T-helper 22 cell (primary cell): ENCODE measurements around the gene SNAP29.
"Not testable (repeated sequence)": the region's sequence is repeated elsewhere in the genome, so short reads cannot be mapped to it uniquely, and the experiment has no call there.

Experiments used
- DNase-seq: peaks from one replicate; pipeline ENCODE4 v3.0.0-alpha.2; 2020; ENCODE audit warnings: low read depth

The SNAP29 gene

DNA sequence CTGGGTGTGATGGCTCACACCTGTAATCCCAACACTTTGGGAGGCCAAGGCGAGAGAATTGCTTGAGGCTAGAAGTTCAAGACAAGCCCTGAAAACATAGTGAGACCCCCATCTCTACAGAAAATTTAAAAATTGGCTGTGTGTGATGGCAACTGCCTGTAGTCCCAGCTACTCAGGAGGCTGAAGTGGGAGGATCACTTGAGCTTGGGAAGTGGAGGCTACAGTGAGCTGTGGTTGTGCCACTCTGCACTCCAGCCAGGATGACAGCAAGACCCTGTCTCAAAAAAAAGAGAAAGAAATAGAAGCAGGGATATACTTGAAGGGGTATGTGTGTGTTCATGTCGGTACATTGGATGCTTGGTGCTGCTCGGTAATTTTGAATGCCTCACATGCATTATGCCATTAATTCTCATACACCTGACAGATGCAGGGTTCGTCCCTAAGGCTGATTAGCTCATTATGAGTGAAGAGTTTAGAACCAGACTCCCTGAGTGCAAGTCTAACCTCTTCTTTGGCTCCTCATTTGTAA is 72.4 kb downstream of the SNAP29 start:
- DNase-seq, result no peak

GRCh38 chr22:20933910-20934309 is 75.1 kb downstream of the SNAP29 start:
- no peak for DNase-seq

GRCh38 chr22:20935049-20935448 is 76.2 kb downstream of the SNAP29 start:
- not testable (repeated sequence) for DNase-seq

- not testable (repeated sequence) for DNase-seq
These were observed 77.2 kb downstream of the SNAP29 start for GRCh38 chr22:20935780-20936539.

GRCh38 chr22:20937031-20937793 is 78.4 kb downstream of the SNAP29 start:
- DNase-seq, result no peak

GRCh38 chr22:20937794-20938671 is 79.2 kb downstream of the SNAP29 start:
- DNase-seq, result no peak

DNA sequence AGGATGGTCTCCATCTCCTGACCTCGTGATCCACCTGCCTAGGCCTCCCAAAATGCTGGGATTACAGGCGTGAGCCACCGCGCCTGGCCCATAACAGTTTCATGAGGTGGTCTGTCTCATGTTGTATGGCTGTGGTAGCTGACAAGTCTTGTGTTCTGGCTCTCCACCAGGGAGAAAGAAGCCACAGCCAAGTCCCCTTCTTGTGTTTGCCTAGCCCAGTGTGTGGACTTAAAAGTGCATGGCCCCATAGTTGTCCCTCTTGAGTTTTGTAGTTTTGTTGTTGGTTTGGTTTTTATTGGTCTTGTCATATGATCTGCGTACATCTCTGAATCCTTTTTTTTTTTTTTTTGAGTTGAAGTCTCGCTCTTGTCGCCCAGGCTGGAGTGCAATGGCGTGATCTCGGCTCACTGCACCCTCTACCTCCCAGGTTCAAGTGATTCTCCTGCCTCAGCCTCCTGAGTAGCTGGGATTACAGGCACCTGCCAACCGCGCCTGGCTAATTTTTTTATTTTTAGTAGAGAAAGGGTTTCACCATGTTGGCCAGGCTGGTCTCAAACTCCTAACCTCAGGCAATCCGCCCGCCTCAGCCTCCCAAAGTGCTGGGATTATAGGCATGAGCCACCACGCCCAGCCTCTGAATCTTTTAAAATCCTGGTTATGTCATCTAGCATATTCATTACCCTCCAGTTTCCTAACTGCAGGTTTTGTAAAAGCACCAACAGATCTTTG is 80.8 kb downstream of the SNAP29 start:
- not testable (repeated sequence) for DNase-seq

DNA sequence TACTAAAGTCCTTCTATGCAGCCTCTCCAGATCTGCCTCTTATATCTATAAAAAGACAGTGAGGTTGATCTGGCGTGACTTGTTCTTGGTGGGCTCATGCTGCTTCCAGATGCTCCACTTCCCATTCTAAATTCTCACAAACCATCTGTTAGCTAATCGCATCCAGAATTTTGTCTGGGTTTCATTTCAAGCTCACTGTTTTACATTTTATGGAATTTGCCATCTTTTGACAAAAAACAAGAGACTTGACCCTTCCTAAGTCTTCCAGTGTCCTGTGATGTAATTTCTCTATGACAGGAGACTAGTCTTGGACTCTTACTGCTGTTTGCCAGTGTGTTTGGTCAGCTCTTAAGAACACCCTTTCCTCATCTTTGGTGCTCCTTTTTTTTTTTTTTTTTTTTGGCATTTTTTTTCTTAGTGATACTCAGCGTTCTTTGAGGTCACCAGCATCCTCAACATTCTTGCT is 81.4 kb downstream of the SNAP29 start:
- no peak for DNase-seq
